ENCODE results near the gene CACNA2D2. TPM values are rescaled to one million over a fixed set of nuclear protein-coding genes. Genes with fewer than 3 reads are reported as not detected.

CACNA2D2 gene
- total and polyA plus RNA-seq, 7 donors = 0.49 to 1.7 (median 1.1) TPM; not detected in 1

- Histone ChIP-seq H3K4me1 (peaks cover 0 to 48% (median 45%) of the 10 kb centered on the region in 4 donors), H3K36me3 (peaks cover 0 to 45% (median 6%) of the 10 kb centered on the region in 4 donors), H3K9me3 (no peaks in the 10 kb centered on the region), H3K27ac (peak overlapping the region; percentile 6 to 45 (median 22)), H3K27me3 (no peaks in the 10 kb centered on the region), H3K4me3 (no peak overlapping the region)
- intact Hi-C loops (cut with DNase I) = no loop called here
- 30 to 64% methylated on average over 6 of the region's 6 CpGs for WGBS, 2 donors
- TF ChIP-seq CTCF (IDR thresholded peaks at IDR 0.05) (no peak), POLR2A (IDR thresholded peaks at IDR 0.05) (no peak), EP300 (IDR thresholded peaks at IDR 0.05) (no peak), POLR2AphosphoS5 (IDR thresholded peaks at IDR 0.05) (no peak)
- DNase-seq = no peak
Observed at GRCh38 chr3:50317300-50317699, 186.1 kb downstream of the CACNA2D2 start.

- WGBS, 2 donors = 12 to 47% methylated on average over 9 of the region's 9 CpGs
- intact Hi-C loops (cut with DNase I) = no loop called here
- H3K27ac ChIP-seq = peak overlapping the region; percentile 6 to 45 (median 22)
- H3K9me3 ChIP-seq = no peaks in the 10 kb centered on the region
- peaks cover 0 to 43% (median 40%) of the 10 kb centered on the region in 4 donors for H3K4me1 ChIP-seq
- TF ChIP-seq POLR2A (IDR thresholded peaks at IDR 0.05) (no peak), EP300 (IDR thresholded peaks at IDR 0.05) (no peak), POLR2AphosphoS5 (IDR thresholded peaks at IDR 0.05) (no peak), CTCF (IDR thresholded peaks at IDR 0.05) (no peak)
- H3K4me3 ChIP-seq = no peak overlapping the region
- DNase-seq = no peak
- H3K27me3 ChIP-seq = no peaks in the 10 kb centered on the region
- peaks cover 0 to 45% (median 6%) of the 10 kb centered on the region in 4 donors for H3K36me3 ChIP-seq
Observed at GRCh38 chr3:50316657-50317242, 186.7 kb downstream of the CACNA2D2 start.

- no peak for TF ChIP-seq CTCF (IDR thresholded peaks at IDR 0.05)
- no peak for TF ChIP-seq POLR2A (IDR thresholded peaks at IDR 0.05)
- TF ChIP-seq POLR2AphosphoS5 (IDR thresholded peaks at IDR 0.05) = no peak
- TF ChIP-seq EP300 (IDR thresholded peaks at IDR 0.05) = no peak
- intact Hi-C loops (cut with DNase I) = no loop called here
Observed at GRCh38 chr3:50314816-50315215, 188.6 kb downstream of the CACNA2D2 start.

GRCh38 chr3:50314342-50314741 lies 189.1 kb downstream of the CACNA2D2 start:
- Histone ChIP-seq H3K4me3 (no peak overlapping the region), H3K9me3 (no peaks in the 10 kb centered on the region), H3K36me3 (peaks cover 0 to 39% (median 6%) of the 10 kb centered on the region in 4 donors), H3K27me3 (no peaks in the 10 kb centered on the region), H3K27ac (no peak overlapping the region), H3K4me1 (peaks cover 0 to 28% (median 24%) of the 10 kb centered on the region in 4 donors)
- intact Hi-C loops (cut with DNase I) = no loop called here
- TF ChIP-seq POLR2A (IDR thresholded peaks at IDR 0.05) (no peak), POLR2AphosphoS5 (IDR thresholded peaks at IDR 0.05) (no peak), CTCF (IDR thresholded peaks at IDR 0.05) (no peak), EP300 (IDR thresholded peaks at IDR 0.05) (no peak)
- no peak for DNase-seq
- WGBS, 2 donors = 84 to 89% methylated on average over 3 of the region's 3 CpGs

More at GRCh38 chr3:50314816-50315215, 188.6 kb downstream of the CACNA2D2 start:
- H3K9me3 ChIP-seq = no peaks in the 10 kb centered on the region
- no peak overlapping the region for H3K27ac ChIP-seq
- no peak overlapping the region for H3K4me3 ChIP-seq
- H3K4me1 ChIP-seq = peaks cover 0 to 33% (median 29%) of the 10 kb centered on the region in 4 donors
- DNase-seq = no peak
- 95 to 96% methylated on average over 4 of the region's 4 CpGs for WGBS, 2 donors
- H3K36me3 ChIP-seq = peaks cover 0 to 44% (median 6%) of the 10 kb centered on the region in 4 donors
- H3K27me3 ChIP-seq = no peaks in the 10 kb centered on the region

Small RNA genes within 50 kb of the gene (small RNA-seq; reads per million reads assigned to genes)
- gene RNA5SP131 = 0 to 0.15 (median 0.11) reads per million in 3 donors

Other genes starting within 250 kb of the CACNA2D2 start
- 10 to 100 TPM in 3 of 4 donors, 1 to 10 TPM in 1; 7.9 to 54.6 (median 25.0) TPM for gene SEMA3B, start 234.5 kb downstream of the CACNA2D2 start, total RNA-seq
- 10 to 100 TPM; 12.0 to 39.2 (median 15.3) TPM for gene SEMA3B, start 234.5 kb downstream of the CACNA2D2 start, polyA plus RNA-seq
- gene LSMEM2, start 224.5 kb downstream of the CACNA2D2 start, total RNA-seq = not detected
- under 1 TPM in 2 of 3 donors, not detected in 1; 0.13 to 0.46 TPM for gene LSMEM2, start 224.5 kb downstream of the CACNA2D2 start, polyA plus RNA-seq
- gene IFRD2, start 211.2 kb downstream of the CACNA2D2 start, total RNA-seq = 10 to 100 TPM; 46.7 to 59.1 (median 52.7) TPM
- 10 to 100 TPM; 24.5 to 73.1 (median 31.2) TPM for gene IFRD2, start 211.2 kb downstream of the CACNA2D2 start, polyA plus RNA-seq
- gene HYAL3, start 204.2 kb downstream of the CACNA2D2 start, total RNA-seq = 1 to 10 TPM; 2.1 to 8.3 (median 3.4) TPM
- 1 to 10 TPM in 2 of 3 donors, under 1 TPM in 1; 0.60 to 4.4 (median 2.8) TPM for gene HYAL3, start 204.2 kb downstream of the CACNA2D2 start, polyA plus RNA-seq
- 1 to 10 TPM; 3.6 to 9.4 (median 7.6) TPM for gene NAA80, start 204.2 kb downstream of the CACNA2D2 start, total RNA-seq
- gene NAA80, start 204.2 kb downstream of the CACNA2D2 start, polyA plus RNA-seq = 1 to 10 TPM; 3.5 to 9.5 (median 4.2) TPM
- gene HYAL1, start 200.1 kb downstream of the CACNA2D2 start, total RNA-seq = 1 to 10 TPM; 3.5 to 7.2 (median 4.2) TPM
- gene HYAL1, start 200.1 kb downstream of the CACNA2D2 start, polyA plus RNA-seq = 10 to 100 TPM in 1 of 3 donors, 1 to 10 TPM in 2; 2.4 to 15.1 (median 9.5) TPM
- 10 to 100 TPM; 41.6 to 62.6 (median 49.4) TPM for gene HYAL2, start 180.9 kb downstream of the CACNA2D2 start, total RNA-seq
- 10 to 100 TPM in 2 of 3 donors, 1 to 10 TPM in 1; 8.6 to 45.8 (median 13.8) TPM for gene HYAL2, start 180.9 kb downstream of the CACNA2D2 start, polyA plus RNA-seq
- gene TUSC2, start 175.4 kb downstream of the CACNA2D2 start, total RNA-seq = 10 to 100 TPM; 23.2 to 54.7 (median 38.0) TPM
- gene TUSC2, start 175.4 kb downstream of the CACNA2D2 start, polyA plus RNA-seq = 10 to 100 TPM; 28.7 to 37.1 (median 33.0) TPM
- 10 to 100 TPM; 27.4 to 29.8 (median 28.5) TPM for gene RASSF1, start 162.8 kb downstream of the CACNA2D2 start, total RNA-seq
- gene RASSF1, start 162.8 kb downstream of the CACNA2D2 start, polyA plus RNA-seq = 10 to 100 TPM; 16.4 to 41.7 (median 21.0) TPM
- 1 to 10 TPM in 1 of 4 donors, not detected in 3; 1.2 TPM for gene ZMYND10, start 157.9 kb downstream of the CACNA2D2 start, total RNA-seq
- gene ZMYND10, start 157.9 kb downstream of the CACNA2D2 start, polyA plus RNA-seq = under 1 TPM in 1 of 3 donors, not detected in 2; 0.77 TPM
- 10 to 100 TPM; 19.1 to 28.5 (median 19.2) TPM for gene NPRL2, start 152.9 kb downstream of the CACNA2D2 start, total RNA-seq
- gene NPRL2, start 152.9 kb downstream of the CACNA2D2 start, polyA plus RNA-seq = 10 to 100 TPM; 16.8 to 22.2 (median 18.7) TPM
- 10 to 100 TPM in 1 of 4 donors, 1 to 10 TPM in 3; 6.8 to 12.7 (median 8.2) TPM for gene CYB561D2, start 152.8 kb downstream of the CACNA2D2 start, total RNA-seq
- 10 to 100 TPM; 10.8 to 46.0 (median 14.8) TPM for gene CYB561D2, start 152.8 kb downstream of the CACNA2D2 start, polyA plus RNA-seq
- 10 to 100 TPM; 40.5 to 45.7 (median 44.3) TPM for gene TMEM115, start 144.1 kb downstream of the CACNA2D2 start, total RNA-seq
- 10 to 100 TPM in 2 of 3 donors, 1 to 10 TPM in 1; 9.5 to 37.4 (median 11.4) TPM for gene TMEM115, start 144.1 kb downstream of the CACNA2D2 start, polyA plus RNA-seq
- gene C3orf18, start 64.1 kb upstream of the CACNA2D2 start, total RNA-seq = 10 to 100 TPM; 13.3 to 28.0 (median 16.0) TPM
- 1 to 10 TPM; 1.8 to 4.0 (median 2.3) TPM for gene C3orf18, start 64.1 kb upstream of the CACNA2D2 start, polyA plus RNA-seq
- gene HEMK1, start 65.9 kb upstream of the CACNA2D2 start, total RNA-seq = 10 to 100 TPM in 1 of 4 donors, 1 to 10 TPM in 3; 5.0 to 13.3 (median 7.2) TPM
- gene HEMK1, start 65.9 kb upstream of the CACNA2D2 start, polyA plus RNA-seq = 10 to 100 TPM in 2 of 3 donors, 1 to 10 TPM in 1; 9.6 to 17.7 (median 12.3) TPM
- 10 to 100 TPM in 1 of 4 donors, 1 to 10 TPM in 3; 2.1 to 17.0 (median 5.3) TPM for gene CISH, start 108.1 kb upstream of the CACNA2D2 start, total RNA-seq
- gene CISH, start 108.1 kb upstream of the CACNA2D2 start, polyA plus RNA-seq = 10 to 100 TPM in 2 of 3 donors, 1 to 10 TPM in 1; 8.1 to 13.2 (median 11.8) TPM
- 10 to 100 TPM; 15.2 to 22.2 (median 19.1) TPM for gene MAPKAPK3, start 113.5 kb upstream of the CACNA2D2 start, total RNA-seq
- gene MAPKAPK3, start 113.5 kb upstream of the CACNA2D2 start, polyA plus RNA-seq = 10 to 100 TPM; 19.8 to 32.8 (median 30.3) TPM
- gene DOCK3, start 171.3 kb upstream of the CACNA2D2 start, total RNA-seq = 1 to 10 TPM; 1.8 to 4.4 (median 3.6) TPM
- gene DOCK3, start 171.3 kb upstream of the CACNA2D2 start, polyA plus RNA-seq = under 1 TPM in 1 of 3 donors, not detected in 2; 0.25 TPM